NCI-H1092 treated with DMSO at 0.1 percent for 48 hours (cell line): ENCODE results near the gene LEAP2.

Experiments
- DNase-seq: peaks from one replicate; lab custom pipeline; 2025; lab: John Stamatoyannopoulos, UW

The LEAP2 gene, protein sequence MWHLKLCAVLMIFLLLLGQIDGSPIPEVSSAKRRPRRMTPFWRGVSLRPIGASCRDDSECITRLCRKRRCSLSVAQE

DNA sequence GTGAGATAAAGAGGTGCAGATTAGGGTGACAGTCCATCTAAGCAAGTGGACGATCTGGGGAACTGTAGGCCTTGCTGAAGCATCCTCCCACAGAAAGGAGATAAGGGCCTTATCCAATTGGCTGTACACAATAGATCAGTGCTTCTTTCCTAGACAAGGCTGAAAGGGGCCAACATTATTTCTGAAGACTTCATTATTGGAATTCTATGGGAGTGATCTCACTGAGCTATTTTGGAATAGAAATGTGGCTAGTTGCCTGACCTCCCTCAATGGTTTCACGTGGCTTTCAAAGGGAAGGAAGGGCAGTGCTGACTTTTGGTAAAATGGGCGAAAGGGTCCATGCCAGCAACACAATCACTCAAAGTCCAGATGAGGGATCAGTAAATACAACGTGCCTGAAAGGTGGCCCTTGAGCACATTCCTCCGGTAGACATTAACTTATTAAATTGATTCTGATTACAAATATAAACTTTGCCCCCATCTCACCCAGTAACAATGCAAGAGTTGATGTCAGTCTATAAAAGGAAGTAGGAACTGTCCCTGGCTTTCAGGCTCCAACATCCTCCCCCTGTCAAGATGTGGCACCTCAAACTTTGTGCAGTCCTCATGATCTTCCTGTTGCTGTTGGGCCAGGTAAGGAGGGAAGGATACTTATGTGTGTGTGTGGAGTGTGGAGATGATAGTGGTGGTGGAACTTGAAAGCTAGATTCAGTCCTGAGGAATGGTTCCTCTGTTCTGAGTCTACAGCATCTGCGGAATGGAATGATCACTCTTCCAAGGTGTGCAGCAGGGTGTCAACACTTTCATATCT, at the start of gene LEAP2:
TSS of gene LEAP2 (plus strand) at position 550 of the 811 bp plus-strand sequence. CDS start at position 577, 27 bp downstream.
- DNase-seq = no peak

DNA sequence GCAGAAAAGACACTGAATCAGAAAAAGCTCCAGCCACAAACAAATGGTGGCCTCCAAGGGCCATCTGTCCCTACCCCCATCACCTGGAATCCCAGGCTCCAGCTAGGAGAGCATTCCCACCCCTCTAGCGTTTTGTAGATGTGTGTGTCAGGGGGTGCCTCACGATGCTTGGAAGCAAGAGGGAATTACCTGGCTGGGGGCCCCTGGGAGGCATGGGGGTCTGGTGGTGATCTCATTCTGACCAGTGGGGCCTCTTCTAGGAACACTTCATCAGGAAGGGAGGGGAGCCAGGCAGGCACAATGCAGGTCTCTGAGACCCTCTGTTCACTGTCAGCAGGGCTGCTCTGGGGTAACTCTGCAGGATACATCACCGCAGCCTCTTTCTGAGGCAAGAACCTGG, 49.0 kb upstream of the LEAP2 start:
- no peak for DNase-seq

DNA sequence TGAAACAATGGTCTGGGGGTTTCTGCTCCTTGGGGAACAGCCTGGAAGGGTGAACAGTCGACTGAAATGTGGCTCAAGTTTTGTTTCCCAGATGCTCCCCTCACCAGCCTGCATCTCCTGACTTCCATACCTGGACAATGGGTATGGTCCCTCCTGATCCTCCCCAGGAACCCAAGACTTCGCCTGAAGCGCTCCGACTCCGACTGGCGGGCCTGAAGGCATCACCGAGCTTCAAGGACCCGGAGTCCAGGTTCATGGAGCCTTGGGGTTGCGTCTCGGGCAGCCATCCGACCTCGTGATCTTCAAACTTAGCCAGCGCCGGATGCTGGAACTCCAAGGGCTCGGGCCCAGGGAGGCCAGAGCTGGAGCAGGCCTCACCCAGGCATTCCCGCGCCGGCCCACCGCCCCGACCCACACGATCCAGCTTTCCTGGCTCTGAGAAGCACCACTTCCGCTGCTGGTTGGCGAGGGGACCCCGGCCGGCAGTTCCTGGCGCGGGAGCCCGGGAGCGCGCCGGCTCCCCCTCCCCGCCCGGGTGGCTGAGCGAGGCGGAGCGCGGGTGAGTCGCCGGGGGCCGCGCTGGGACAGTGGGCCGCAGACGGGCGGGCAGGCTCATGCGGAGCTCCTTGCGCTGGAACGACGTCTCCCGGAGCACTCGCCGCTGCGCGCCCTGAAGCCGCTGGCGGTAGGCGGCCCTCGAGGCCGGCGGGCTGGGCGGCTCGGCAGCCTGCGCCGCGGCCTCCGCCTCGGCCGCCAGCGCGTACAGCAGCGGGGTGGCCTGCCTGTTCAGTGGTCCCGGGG, 48.2 kb upstream of the LEAP2 start:
- no peak for DNase-seq

DNA sequence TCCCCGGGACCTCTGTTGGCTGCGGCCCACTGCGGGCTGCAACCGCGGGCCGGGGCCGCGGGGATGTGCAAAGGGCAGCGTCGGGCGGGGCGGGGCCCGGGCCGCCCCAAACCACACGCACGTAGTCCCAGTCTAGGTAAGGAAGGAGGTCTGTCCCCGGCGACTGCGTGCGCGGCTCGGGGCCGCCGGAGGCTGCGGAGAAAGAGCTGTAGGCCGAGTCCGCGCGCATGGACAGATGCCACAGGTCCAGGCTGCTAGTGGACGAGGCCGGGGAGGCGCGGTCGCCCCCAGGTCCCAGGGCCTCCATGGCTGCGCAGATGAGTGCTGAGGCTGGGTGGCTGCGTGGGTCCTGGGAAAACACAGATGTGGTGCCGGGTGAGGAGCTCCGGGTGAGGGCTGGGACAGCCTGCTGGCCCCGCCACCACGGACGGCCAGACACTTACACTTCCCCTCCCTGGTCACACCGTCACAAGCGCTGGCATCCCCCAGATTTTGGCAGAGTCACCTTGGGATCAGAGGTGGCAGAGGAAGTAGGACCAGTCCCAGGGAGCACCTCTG, 47.6 kb upstream of the LEAP2 start:
- DNase-seq = no peak

DNA sequence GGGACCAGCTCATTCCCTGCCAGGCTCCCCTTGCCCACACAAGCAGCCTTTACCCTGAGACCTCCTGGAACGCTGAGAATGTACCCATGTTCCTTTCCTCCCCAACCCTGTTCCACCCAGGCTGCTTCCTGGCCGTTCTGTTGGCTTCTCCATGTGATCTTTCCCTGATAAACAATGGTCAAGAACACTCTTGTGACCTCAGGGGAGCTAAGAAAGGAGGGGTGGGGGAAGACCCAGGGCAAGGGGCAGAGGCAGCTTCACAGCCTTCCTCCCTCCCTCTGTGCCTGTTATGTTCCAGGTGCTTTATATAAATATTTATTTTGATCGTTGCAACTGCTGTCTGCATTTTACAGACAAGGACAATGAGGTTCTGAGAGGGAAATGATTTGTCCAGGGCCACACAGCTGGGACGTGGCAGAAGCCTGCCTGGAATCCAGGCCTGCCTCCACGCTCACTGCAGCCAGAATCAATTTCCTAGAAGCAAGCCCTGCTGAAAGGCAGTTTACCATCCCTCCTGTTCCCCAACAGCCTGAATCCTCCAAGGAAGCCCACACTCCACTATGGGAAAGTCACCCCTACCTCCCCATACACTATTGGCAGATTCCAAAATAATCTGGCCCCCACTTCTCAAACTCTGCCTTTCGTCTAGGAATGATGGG, 46.9 kb upstream of the LEAP2 start:
- no peak for DNase-seq

DNA sequence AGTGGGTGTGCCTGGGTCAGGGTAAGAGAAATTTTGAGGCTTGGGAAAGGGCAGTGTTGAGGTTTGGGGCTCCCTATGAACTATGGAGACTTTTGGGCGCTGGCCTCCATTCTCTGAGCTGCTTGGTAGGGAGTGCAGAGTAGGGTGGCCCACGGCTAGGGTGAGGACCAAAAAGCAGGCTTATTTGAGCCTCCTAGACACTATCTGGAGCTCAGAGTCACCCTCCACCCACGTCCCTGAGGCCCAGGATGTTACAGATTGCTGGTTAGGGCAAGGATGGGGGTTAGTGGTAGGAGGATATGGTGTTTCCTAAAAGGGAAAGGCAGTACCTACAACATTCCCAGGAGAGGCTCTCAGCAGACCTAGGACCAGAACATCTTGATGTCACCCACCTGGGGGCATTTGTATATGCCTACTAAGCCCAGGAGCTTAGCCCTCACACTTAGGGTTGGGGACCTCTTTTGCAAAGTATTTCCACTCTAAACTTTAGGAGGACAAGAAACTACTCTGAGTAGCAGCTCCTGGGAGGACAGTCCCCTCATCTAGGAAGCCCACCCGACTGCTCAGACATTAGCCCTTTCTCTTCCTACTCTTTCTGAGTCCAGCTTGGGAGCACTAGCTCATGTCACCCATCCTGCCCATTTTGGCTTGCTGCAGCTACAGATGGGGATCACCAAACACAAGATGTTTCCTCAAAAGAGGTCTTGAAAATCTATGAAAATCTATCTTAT, 45.4 kb upstream of the LEAP2 start:
- DNase-seq = no peak

DNA sequence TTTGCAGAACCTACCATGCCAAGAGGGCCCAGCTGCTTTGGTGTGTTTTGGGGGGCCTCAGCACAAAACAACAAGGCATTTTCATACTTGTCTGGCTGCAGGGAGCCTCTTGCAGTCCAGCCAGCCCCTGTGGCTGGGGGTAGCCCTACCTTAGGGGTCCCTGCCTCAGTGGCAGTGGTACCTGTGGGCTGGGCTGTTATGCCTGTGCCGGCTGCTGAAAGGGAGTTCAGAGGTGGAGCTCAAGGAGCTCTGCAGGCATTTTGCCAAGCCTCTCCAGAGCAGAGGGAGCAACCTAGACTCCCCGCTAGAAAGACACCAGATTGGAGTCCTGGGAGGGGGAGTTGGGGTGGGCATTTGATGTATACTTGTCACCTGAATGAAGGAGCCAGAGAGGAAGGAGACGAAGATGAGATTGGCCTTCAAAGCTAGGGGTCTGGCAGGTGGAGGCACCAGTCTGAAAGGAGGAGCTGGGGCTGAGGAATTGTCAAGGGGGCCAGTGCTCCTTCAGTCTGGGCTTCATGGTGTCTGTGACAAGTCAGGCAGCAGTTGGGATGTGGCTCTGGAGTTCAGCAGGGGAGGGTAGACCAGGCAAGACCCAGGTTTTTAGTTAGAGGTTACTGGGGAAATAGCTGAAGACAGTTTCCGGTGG, 44.5 kb upstream of the LEAP2 start:
- no peak for DNase-seq

DNA sequence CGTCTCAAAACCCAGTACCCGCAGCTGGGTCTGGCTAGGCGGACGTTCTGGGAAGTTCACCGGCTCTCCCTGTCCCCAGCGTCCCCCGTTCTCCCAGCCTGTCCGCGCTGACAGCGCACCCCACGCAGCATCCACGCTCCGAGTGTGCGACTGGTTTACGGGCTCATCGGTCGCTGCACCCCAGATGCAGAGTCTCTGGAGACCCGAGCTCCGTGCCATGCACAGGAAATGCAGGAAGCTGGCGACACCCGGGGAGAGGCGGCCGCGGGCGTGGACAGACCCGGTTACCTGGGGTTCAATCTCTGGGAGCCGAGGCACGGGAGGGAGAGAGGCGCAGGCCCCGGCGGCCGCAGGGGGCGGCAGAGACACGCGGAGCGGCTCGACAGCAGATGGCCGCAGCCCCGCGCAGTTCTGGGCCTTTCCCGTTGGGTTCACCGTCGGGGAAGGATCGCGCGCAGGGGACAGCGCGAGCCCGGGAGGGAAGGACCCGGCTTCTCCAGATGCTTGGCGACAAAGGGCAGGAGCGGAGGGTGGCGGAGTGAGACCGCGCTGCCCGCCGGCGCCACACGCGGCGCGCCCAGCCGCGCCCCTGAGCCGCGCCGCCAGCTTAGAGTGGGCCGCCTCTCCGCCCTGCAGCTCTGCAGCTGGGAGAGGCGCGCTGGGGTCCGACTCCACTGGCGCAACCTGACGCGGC, 43.6 kb upstream of the LEAP2 start:
- peak; percentile 55 for DNase-seq

DNA sequence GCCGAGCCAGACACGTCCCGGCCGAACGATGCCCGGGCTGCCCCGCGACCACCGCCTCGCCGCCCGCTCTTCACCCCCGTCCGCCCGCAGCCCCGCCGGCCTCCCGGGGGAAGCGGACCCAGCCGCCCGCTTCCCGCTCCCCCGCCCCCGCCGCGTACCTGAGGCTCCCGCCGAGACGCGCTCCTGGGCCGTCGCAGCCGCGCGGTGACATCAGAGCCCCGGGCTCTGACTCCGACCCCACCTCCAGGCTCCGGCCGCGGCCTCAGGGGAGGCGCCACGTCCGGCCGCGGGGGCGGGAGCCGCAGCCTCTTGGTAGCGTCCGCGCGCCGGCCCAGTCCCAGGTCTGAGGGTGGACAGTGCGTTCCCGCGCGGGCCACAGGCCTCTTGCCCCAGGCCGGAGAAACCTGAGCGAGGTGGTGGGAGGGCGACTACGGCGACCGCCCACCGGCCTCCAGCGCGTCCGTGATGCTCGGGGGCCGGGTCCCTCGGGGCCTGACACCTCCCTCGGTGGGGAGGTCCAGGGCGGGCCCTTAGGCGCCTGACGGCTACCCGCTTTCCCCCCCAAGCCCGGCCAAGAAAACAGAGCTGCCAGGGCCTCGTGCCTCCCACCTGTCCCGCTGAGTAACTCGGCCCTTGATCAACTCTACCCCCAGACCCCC, 42.9 kb upstream of the LEAP2 start, which contains the start of gene SHROOM1:
TSS of gene SHROOM1 (minus strand) at position 212 of the 659 bp plus-strand sequence. CDS start 4,507 bp downstream, outside the sequence.
- peak; percentile 8 for DNase-seq

DNA sequence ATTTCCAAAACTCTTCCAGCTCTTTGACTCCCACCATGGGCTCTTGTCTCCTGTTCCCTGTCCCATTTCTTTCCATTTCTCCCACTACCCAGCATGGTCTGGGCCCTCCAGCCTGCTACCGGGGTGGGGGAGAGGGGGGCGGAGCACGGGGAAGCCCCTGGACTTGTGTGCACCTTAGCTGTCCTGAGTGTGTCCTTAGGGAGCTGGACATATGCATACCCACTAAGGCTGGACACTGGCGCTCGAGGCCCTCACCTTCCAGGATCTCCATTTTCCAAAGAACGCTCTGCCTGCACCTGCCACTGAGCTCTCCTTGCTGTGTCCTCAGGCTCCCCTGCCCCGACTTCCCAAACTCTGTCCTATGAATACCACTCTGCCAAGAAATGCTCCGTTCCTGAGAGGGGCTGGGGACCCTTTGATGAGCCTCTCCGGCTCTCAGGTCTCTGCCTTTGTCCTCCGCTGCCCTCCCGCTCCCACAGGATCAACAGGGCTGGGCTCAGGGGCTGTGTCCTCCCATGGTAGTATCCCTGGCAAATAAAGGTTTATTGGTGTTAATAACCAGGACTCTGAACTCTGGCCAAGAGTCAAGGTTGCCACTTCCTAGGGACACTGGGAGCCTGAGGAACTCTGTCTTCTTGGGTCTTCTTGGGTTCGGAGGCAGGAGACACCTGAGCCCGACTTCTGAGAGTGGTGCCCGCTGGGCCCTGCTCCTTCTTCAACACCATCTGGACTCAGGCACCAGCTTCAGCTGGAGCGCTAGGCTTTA, 42.2 kb upstream of the LEAP2 start:
- no peak for DNase-seq

DNA sequence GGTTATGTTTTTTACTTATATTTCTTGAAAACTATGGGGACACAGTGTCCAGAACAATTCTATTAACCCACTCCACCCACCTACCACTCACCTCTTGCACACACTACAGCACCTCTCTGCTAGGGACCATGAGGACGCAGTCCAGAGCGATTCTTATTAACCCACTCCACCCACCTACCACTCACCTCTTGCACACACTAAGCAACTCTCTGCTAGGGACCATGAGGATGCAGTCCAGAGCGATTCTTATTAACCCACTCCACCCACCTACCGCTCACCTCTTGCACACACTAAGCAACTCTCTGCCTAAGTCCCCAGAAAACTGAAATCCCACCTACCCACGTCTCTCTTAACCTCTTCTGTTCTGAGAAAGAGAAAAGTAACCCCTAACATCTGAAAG, 40.9 kb upstream of the LEAP2 start:
- DNase-seq = no peak

DNA sequence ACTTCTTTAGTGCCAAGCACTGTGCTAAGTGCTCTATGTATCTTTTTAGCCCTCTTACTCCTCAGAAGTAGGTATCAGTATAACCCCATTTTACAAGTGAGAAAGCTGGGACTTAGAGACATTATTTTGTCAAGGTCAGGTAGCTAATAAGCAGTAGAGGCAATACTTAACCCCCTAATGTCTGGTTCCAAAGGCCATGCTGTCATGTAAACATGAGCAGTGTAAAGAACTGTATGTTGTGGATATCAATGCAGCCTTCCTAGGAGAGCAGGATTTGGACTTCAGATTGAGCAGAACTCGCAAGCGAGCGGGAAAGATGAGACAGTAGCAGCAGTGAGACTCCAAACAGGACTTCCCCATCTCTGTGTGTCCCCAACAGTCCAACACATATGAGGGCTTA, 39.4 kb upstream of the LEAP2 start:
- no peak for DNase-seq

DNA sequence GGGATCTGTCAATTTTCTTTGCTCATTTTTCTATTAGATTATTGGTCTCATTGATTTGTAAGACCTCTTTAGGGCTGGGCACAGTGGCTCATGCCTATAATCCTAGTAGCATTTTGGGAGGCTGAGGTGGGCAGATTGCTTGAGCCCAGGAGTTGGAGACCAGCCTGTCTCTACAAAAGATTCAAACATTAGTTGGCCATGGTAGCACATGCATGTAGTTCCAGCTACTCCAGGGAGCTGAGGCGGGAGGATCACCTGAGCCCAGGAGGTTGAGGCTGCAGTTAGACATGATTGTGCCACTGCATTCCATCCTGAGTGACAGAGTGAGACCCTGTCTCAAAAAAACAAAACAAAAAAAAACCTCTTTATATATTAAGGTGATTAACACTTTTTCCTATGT, 36.6 kb upstream of the LEAP2 start:
- DNase-seq = no peak

DNA sequence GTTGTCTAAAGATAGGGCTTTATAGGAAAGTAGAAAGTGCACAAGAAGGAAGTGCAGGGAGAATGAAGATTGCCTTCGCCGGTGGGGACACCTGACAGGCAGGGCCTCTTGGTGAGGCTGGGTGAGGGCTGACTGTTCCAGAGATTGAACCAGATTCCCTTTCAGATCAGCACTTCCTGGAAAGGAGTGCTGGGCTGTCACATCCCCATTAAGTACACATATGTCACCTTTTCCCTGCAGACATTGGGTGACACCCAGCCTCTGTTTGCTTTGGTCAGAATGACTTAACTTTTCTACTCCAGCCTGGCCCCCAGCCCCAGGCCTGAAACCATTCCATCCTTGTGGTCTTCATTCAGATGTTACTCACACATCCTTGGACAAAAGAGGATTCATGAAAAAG, 35.6 kb upstream of the LEAP2 start:
- no peak for DNase-seq

DNA sequence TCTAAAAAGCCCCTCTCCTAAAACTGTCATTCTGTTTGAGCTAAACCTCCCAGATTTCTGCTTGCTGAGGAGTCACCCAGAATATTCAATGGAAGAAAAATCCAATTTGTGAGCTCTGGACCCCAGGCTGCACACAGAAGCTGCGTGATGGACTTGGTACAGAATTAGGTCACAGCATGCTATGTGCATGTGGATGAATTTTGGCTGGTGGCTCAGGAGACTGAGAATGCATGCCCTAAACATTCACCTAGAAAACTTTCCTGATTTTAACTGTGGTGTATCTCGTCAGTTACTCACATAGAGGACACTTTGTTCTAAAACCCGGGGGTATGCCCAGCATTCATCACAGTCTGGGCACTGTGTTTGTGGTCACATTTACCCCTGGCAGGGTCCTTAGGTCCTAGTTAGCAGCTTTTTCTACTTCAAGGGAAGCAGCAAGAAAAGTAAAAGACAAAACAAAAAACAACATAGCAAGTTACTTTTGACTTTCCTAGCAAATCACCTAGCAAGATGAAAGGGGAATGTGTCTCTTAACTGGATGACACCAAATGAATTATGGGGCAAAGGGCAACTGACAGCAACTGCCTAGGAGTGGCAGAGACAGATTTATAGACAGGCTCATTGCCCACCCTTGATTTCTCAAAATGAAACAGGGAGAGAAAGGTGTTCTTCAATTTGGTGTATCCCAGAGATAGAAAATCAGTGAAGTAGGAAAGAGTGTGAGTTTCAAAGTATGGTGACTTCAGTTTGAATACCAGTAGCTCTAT, 34.8 kb upstream of the LEAP2 start:
- DNase-seq = no peak

DNA sequence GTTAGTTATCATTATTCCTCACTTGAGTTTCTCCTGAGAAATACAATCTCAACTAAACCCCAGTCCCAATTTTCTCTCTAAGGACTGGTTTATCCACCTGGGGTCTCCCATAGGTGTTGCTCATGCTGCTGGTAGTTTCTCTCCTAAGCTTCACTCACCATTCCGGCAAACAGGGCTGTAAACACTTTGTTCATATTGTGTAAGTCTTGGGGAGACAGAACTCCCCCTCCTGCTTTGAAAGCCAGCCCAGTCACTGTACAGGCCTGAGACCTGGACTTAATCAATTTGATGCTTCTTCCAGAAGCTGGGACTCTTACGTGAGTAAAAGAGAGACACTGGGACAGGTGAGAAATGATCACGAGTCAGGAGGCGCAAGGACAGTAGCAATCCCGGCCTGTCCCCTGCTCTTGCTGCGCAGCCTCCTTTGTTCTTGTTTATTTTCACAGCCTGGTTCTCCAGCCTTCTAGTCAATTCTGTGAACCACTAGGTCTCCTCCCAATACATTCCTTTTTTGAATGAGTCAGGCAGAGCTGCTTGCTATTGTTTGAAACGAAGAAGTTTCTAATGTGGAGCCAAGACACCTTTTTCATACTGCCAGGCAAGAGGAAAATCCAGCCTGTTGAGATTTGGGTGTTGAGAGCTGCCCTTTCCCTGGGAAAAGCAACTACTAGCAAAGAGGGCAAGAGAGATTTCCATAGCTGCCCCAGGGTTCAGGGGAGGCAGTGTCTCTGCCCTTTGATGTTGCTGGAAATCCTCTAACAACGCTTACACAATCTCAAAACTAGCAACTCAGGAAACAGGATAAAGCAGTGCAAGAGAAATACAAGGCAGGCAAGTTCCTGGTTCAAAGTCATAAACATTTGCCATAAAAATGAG, 33.8 kb upstream of the LEAP2 start:
- no peak for DNase-seq

DNA sequence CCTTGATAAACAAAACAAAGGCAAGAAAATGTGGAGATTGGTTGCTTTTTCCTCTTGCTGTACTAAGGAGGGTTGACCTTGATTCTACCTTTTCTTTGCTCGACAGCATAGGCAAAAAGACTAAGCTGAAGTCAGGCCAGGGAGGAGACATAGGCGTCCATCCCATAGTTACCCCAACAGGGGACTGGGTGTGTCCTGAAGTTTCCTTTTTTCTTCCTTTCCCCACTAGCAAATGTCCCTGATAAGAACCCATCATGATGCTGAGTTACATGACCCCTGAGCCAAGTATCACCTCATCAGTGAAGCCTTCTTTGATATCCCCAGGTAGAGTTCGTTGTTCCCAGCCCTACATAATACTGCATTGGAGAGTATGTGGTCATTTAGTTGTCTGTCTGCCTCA, 33.2 kb upstream of the LEAP2 start:
- no peak for DNase-seq
